Sigmoid colon (tissue), 7 donors: ENCODE results near the gene DUSP14. TPM values are rescaled to one million over a fixed set of nuclear protein-coding genes. Genes with fewer than 3 reads are reported as not detected.

Experiments
- DNase-seq: peaks from one replicate; pipeline ENCODE4 v3.0.0-alpha.2; 2019
- H3K27ac ChIP-seq, 4 donors: fragments of 200-600 bp; sonication (generic); one replicate each; pipeline ENCODE4 v1.5.1; 2016 to 2019; ENCODE audit warnings: mild to moderate bottlenecking in 1 of 4
- H3K27me3 ChIP-seq, 3 donors: fragments of 200-600 bp; sonication (generic); one replicate each; pipeline ENCODE4 v1.5.1; 2019; ENCODE audit warnings: mild to moderate bottlenecking in 1 of 3
- H3K36me3 ChIP-seq, 4 donors: fragments of 200-600 bp; sonication (generic); one replicate each; pipeline ENCODE4 v1.5.1; 2016 to 2019
- H3K4me1 ChIP-seq, 4 donors: fragments of 200-600 bp; sonication (generic); one replicate each; pipeline ENCODE4 v1.5.1; 2017 to 2019
- H3K4me3 ChIP-seq, 4 donors: fragments of 200-600 bp; sonication (generic); one replicate each; pipeline ENCODE4 v1.5.1; 2017 to 2019; ENCODE audit warnings: mild to moderate bottlenecking in 2 of 4, moderate library complexity in 1 of 4
- H3K9me3 ChIP-seq, 4 donors: fragments of 200-600 bp in 3 of 4; sonication (generic) in 3 of 4; one replicate each; pipeline versions ENCODE4 v1.5.1 to v1.6.1; 2013 to 2019
- EP300 ChIP-seq, 4 donors: sonication (generic); formaldehyde crosslinking; IDR thresholded peaks; one replicate each; pipeline ENCODE4 v1.6.1; 2017; ENCODE audit warnings: antibody characterized with exemption in 4 of 4
- POLR2A ChIP-seq, 2 donors: fragments of 450-650 bp; IDR thresholded peaks; one replicate each; pipeline ENCODE4 v1.6.1; 2016; ENCODE audit warnings: antibody characterized with exemption in 2 of 2, mild to moderate bottlenecking in 2 of 2, moderate library complexity in 2 of 2
- POLR2AphosphoS5 ChIP-seq, 4 donors: sonication (generic); formaldehyde crosslinking; IDR thresholded peaks; one replicate each; pipeline ENCODE4 v1.6.1; 2017; ENCODE audit warnings: antibody characterized with exemption in 4 of 4
- WGBS, 2 donors: extraction: QIAGEN DNeasy Blood & Tissue Kit; methylation state at CpG; one replicate each; pipeline ENCODE4 v1.1.7; 2013; 5-methylcytosine and 5-hydroxymethylcytosine counted together
- intact Hi-C: fragments of 100-400 bp; cut with DNase I; formaldehyde crosslinking; loops from one replicate; pipeline ENCODE4 v1.15.1; 2023
- polyA plus RNA-seq, 3 donors: library from polyadenylated mRNA; stranded (reverse); fragments of 200-250 nt; gene quantifications; one replicate each; pipeline ENCODE4 v1.2.3, GENCODE V29; 2013
- total RNA-seq, 4 donors: library from RNA; depleted of rRNA; stranded (reverse); fragments of >200 nt; gene quantifications; one replicate each; pipeline ENCODE4 v1.1.0, GENCODE V29; 2016
- TF ChIP-seq, protein P1 (sequence below), 4 experiments: fragments of 450-650 bp in 3 of 4; fragments of 200-600 bp in 1 of 4; IDR thresholded peaks; one replicate each; pipeline ENCODE4 v1.5.1; 2016 to 2019; ENCODE audit warnings: antibody characterized with exemption in 4 of 4, mild to moderate bottlenecking in 3 of 4, moderate library complexity in 2 of 4
- donor health status: healthy with polysubstance abuse.
- donor health status: Bipolar disorder and iron deficiency.
- donor health status: healthy.

DUSP14 gene
- total and polyA plus RNA-seq, 7 donors: 1.2 to 25.2 (median 18.5) TPM

DNA sequence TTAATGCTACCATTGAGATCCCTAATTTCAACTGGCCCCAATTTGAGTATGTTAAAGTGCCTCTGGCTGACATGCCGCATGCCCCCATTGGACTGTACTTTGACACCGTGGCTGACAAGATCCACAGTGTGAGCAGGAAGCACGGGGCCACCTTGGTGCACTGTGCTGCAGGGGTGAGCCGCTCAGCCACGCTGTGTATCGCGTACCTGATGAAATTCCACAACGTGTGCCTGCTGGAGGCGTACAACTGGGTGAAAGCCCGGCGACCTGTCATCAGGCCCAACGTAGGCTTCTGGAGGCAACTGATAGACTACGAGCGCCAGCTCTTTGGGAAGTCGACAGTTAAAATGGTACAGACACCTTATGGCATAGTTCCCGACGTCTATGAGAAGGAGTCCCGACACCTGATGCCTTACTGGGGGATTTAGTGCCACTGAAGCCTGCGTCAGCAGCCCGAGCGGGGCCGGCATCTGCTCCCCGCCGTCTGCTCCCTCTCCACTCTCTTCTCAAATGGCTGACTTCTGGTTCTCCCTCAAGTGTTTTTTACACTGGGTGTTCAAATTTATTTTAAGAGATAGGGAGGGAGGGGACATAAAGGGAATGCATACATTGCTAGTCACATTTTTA lies 22.9 kb downstream of the DUSP14 start:
- H3K4me1 ChIP-seq: peaks cover 0 to 13% (median 8%) of the 10 kb centered on the region in 4 donors
- peaks cover 4 to 53% (median 17%) of the 10 kb centered on the region in 4 donors for H3K36me3 ChIP-seq
- no peaks in the 10 kb centered on the region for H3K27me3 ChIP-seq
- no peak for DNase-seq
- no peak overlapping the region for H3K4me3 ChIP-seq
- 91% methylated on average over 24 of the region's 24 CpGs for WGBS, 2 donors
- H3K27ac ChIP-seq: no peak overlapping the region
- TF ChIP-seq EP300 (IDR thresholded peaks at IDR 0.05) (no peak), POLR2AphosphoS5 (IDR thresholded peaks at IDR 0.05) (no peak), POLR2A (IDR thresholded peaks at IDR 0.05) (no peak)
- TF ChIP-seq, protein P1, sequence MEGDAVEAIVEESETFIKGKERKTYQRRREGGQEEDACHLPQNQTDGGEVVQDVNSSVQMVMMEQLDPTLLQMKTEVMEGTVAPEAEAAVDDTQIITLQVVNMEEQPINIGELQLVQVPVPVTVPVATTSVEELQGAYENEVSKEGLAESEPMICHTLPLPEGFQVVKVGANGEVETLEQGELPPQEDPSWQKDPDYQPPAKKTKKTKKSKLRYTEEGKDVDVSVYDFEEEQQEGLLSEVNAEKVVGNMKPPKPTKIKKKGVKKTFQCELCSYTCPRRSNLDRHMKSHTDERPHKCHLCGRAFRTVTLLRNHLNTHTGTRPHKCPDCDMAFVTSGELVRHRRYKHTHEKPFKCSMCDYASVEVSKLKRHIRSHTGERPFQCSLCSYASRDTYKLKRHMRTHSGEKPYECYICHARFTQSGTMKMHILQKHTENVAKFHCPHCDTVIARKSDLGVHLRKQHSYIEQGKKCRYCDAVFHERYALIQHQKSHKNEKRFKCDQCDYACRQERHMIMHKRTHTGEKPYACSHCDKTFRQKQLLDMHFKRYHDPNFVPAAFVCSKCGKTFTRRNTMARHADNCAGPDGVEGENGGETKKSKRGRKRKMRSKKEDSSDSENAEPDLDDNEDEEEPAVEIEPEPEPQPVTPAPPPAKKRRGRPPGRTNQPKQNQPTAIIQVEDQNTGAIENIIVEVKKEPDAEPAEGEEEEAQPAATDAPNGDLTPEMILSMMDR (IDR thresholded peaks at IDR 0.05): no peak
- no peaks in the 10 kb centered on the region for H3K9me3 ChIP-seq
- intact Hi-C loops: no loop called here

DNA sequence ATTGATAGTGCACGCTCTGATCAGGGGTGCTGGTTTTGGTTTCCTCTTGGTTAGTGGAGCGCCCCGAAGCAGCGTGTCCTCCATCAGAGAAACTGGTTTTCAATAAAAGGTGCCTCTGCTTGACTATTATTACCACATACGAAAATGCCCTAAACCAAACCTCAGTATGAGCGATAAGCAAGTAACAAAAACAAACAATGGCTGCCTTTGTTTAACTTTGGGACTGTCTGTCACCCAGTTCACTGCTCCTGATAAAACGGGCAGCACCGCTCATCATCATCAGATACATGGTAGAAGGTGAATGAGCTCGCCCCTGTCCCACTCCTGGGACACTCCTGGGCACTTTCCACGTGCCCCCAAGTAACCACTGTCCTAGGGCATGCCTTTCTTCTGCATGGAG lies 24.0 kb downstream of the DUSP14 start:
- intact Hi-C loops: no loop called here
- Histone ChIP-seq H3K4me1 (peaks cover 0 to 9% (median 8%) of the 10 kb centered on the region in 4 donors), H3K27ac (no peak overlapping the region), H3K36me3 (peaks cover 4 to 65% (median 22%) of the 10 kb centered on the region in 4 donors), H3K27me3 (no peaks in the 10 kb centered on the region), H3K9me3 (no peaks in the 10 kb centered on the region), H3K4me3 (no peak overlapping the region)
- 92 to 94% methylated on average over 10 of the region's 10 CpGs for WGBS, 2 donors
- no peak for DNase-seq
- TF ChIP-seq, protein P1 (IDR thresholded peaks at IDR 0.05): no peak
- TF ChIP-seq EP300 (IDR thresholded peaks at IDR 0.05) (no peak), POLR2AphosphoS5 (IDR thresholded peaks at IDR 0.05) (no peak), POLR2A (IDR thresholded peaks at IDR 0.05) (no peak)

DNA sequence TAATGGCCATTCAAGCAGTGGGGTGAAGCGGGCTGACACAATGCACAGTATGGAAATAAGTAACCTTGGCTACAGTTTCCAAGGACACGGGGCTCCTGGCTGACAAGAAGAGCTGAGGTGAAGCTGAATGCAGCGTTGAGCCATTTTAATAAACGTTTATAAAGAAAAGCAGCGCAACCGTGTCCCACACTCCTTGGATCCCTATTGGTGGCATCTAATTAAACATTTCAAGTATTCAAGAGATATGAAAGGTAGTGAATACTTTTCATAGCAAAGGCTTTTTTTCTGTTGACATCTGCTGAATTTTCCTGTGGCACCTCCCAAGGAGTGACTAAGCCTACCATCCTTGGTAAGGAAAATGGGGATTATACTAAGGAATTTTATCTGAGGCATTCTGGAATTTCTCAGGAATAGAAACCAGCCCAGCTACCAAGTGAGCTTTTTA lies 26.5 kb downstream of the DUSP14 start:
- Histone ChIP-seq H3K36me3 (peaks cover 4 to 86% (median 33%) of the 10 kb centered on the region in 4 donors), H3K27me3 (no peaks in the 10 kb centered on the region), H3K4me3 (no peak overlapping the region), H3K9me3 (no peaks in the 10 kb centered on the region), H3K4me1 (peaks cover 0 to 9% (median 8%) of the 10 kb centered on the region in 4 donors), H3K27ac (peak overlapping the region in 2 of 4 donors; percentile 42 to 59)
- intact Hi-C loops: no loop called here
- TF ChIP-seq POLR2AphosphoS5 (IDR thresholded peaks at IDR 0.05) (no peak), EP300 (IDR thresholded peaks at IDR 0.05) (no peak)
- TF ChIP-seq, protein P1 (IDR thresholded peaks at IDR 0.05): no peak
- no peak for DNase-seq
- WGBS, 2 donors: 90 to 91% methylated on average over 6 of the region's 6 CpGs

DNA sequence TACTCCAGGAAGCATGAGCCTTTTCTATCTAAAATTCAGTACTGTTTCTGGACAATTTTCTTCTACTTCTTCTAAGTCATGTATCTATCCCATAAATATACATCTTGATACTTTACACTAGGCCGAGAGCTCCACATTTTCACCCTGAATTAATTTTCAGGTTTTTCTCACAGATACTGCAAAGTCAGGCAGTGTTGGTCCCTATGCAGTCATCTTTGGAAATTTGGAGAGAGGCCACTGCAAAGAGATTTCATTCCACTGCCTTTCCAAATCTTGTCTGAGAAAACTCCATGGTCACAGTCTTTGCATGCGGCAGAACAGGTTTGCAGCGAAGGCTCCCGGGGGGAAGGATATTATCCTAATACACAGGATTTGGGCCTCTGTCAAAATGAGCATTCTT lies 28.2 kb downstream of the DUSP14 start:
- Histone ChIP-seq H3K4me1 (peaks cover 0 to 9% (median 8%) of the 10 kb centered on the region in 4 donors), H3K27me3 (no peaks in the 10 kb centered on the region), H3K9me3 (no peaks in the 10 kb centered on the region), H3K27ac (no peak overlapping the region), H3K36me3 (peaks cover 0 to 81% (median 24%) of the 10 kb centered on the region in 4 donors), H3K4me3 (no peak overlapping the region)
- DNase-seq: no peak
- TF ChIP-seq EP300 (IDR thresholded peaks at IDR 0.05) (no peak), POLR2AphosphoS5 (IDR thresholded peaks at IDR 0.05) (no peak), POLR2A (IDR thresholded peaks at IDR 0.05) (no peak)
- TF ChIP-seq, protein P1 (IDR thresholded peaks at IDR 0.05): no peak
- 93 to 98% methylated on average over 4 of the region's 4 CpGs for WGBS, 2 donors
- intact Hi-C loops: no loop called here
